Endometrium (tissue), 2 donors: ENCODE results near the gene ESR2.
"Not testable (repeated sequence)": the region's sequence is repeated elsewhere in the genome, so short reads cannot be mapped to it uniquely, and the experiment has no call there.

ENCODE experiments used
- FAIRE-seq: peaks from 2 replicates; lab custom pipeline; 2012; peaks lifted over from hg19 to GRCh38; lab: Jason Lieb, UNC
- donor health status: control.
- donor health status: control.

Gene ESR2

GRCh38 chr14:64037869-64038745, 256.1 kb downstream of the ESR2 start:
- FAIRE-seq, result not testable (repeated sequence)

GRCh38 chr14:64035143-64035542, 259.0 kb downstream of the ESR2 start:
- no peak for FAIRE-seq
